ENCODE results near the gene SPDEF.

- TF ChIP-seq CTCF (IDR thresholded peaks at IDR 0.05) (no peak), POLR2A (IDR thresholded peaks at IDR 0.05) (no peak)
Measured at GRCh38 chr6:34556493-34556892, 364 bp upstream of the SPDEF start.
